SU-DHL-6 (cell line): ENCODE results near the gene PPP2R5C.

Experiments used
- CTCF ChIP-seq: fragments of 200-600 bp; sonication (generic); IDR thresholded peaks from one replicate; pipeline ENCODE4 v1.5.1; 2017; ENCODE audit warnings: antibody characterized with exemption, mild to moderate bottlenecking, low read length, moderate library complexity; ENCODE audit not compliant: insufficient read depth, poor library complexity, severe bottlenecking
- EZH2phosphoT487 ChIP-seq: fragments of 200-600 bp; sonication (generic), shearing (Covaris generic); conservative IDR thresholded peaks from 2 replicates; pipeline ENCODE4 v1.6.1; 2018; ENCODE audit warnings: mild to moderate bottlenecking, antibody characterized with exemption, low read length, moderate library complexity, mixed read lengths

- no peak for TF ChIP-seq CTCF
- TF ChIP-seq EZH2phosphoT487: no peak
Measured at GRCh38 chr14:101839661-101840060, 78.2 kb downstream of the PPP2R5C start.
